ENCODE measurements around the gene EMP3. TPM values are rescaled to one million over a fixed set of nuclear protein-coding genes. Genes with fewer than 3 reads are reported as not detected.
A peak's percentile ranks its signal among the peaks of the same experiment; 100 is the strongest.

Gene EMP3
- total RNA-seq, 1 donor from 2014 or later, result 278 TPM

DNA sequence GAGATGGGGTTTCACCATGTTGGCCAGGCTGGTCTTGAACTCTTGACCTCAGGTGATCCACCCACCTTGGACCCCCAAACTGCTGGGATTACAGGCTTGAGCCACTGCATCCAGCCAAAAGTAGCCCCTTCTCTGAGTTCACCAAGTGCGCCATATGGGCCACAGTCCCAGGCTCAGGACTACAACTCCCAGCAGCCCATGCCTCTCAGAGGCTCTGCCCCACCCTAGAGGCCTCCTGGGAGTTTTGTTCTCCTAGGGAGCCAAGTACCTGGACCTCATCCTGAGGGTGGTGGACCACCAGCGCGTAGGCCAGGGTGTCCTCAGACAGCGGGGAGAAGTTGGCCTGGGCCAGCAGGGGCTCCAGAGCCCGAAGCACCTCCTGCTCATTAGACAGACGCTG is 19.5 kb downstream of the EMP3 start:
- H3K27me3 Mint-ChIP-seq, result no peaks in the 10 kb centered on the region
- DNase-seq, result no peak
- intact Hi-C loops (cut with micrococcal nuclease), result no loop called here
- H3K4me3 Mint-ChIP-seq, result no peak overlapping the region
- H3K4me1 Mint-ChIP-seq, result no peaks in the 10 kb centered on the region
- H3K9me3 Mint-ChIP-seq, result no peaks in the 10 kb centered on the region
- H3K27ac Mint-ChIP-seq, result no peak overlapping the region
- H3K36me3 Mint-ChIP-seq (ENCODE audit: low read depth), result peaks cover 3% of the 10 kb centered on the region

DNA sequence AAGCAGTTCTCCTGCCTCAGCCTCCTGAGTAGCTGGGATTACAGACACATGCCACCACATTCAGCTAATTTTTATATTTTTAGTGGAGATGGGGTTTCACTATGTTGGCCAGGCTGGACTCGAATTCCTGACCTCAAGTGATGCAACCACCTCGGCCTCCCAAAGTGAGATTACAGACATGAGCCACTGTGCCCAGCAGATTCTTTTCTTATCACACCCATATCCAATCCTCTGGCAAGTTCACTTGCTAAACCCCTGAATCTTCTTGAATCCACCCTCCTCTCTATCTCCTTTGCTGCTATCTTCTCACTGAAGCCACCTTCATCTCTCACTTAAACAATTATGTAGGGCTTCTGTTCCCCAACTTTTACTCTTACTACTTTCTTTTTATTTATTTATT is 20.8 kb downstream of the EMP3 start:
- intact Hi-C loops (cut with micrococcal nuclease), result no loop called here
- H3K36me3 Mint-ChIP-seq (ENCODE audit: low read depth), result peaks cover 5% of the 10 kb centered on the region
- no peaks in the 10 kb centered on the region for H3K27me3 Mint-ChIP-seq
- no peaks in the 10 kb centered on the region for H3K9me3 Mint-ChIP-seq
- peak overlapping the region; percentile 32 for H3K27ac Mint-ChIP-seq
- H3K4me1 Mint-ChIP-seq, result peaks cover 2% of the 10 kb centered on the region
- no peak overlapping the region for H3K4me3 Mint-ChIP-seq
- DNase-seq, result no peak

- intact Hi-C loops (cut with micrococcal nuclease), result no loop called here
- H3K9me3 Mint-ChIP-seq, result no peaks in the 10 kb centered on the region
- H3K4me3 Mint-ChIP-seq, result no peak overlapping the region
- DNase-seq, result no peak
- peaks cover 6% of the 10 kb centered on the region for H3K4me1 Mint-ChIP-seq
- peaks cover 4% of the 10 kb centered on the region for H3K36me3 Mint-ChIP-seq (ENCODE audit: low read depth)
- H3K27ac Mint-ChIP-seq, result no peak overlapping the region
- no peaks in the 10 kb centered on the region for H3K27me3 Mint-ChIP-seq
These were observed 22.7 kb downstream of the EMP3 start for GRCh38 chr19:48348045-48348444.

DNA sequence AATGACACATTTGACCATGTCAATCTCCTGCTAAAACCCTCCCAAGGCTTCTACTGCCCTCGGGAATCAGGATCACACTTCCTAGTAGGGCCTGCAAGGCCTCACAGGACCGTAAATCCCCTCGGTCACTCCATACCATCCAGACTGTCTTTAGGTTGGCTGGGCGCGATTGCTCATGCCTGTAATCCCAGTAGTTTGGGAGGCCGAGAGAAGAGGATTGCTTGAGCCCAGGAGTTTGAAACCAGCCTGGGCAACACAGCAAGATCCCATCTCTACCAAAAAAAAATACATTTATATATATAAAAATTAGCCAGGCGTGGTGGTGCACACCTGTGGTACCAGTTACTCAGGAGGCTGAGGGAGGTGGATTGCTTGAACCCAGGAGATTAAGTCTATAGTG is 23.4 kb downstream of the EMP3 start:
- peaks cover 8% of the 10 kb centered on the region for H3K4me1 Mint-ChIP-seq
- no peak overlapping the region for H3K4me3 Mint-ChIP-seq
- DNase-seq, result no peak
- no peaks in the 10 kb centered on the region for H3K27me3 Mint-ChIP-seq
- H3K27ac Mint-ChIP-seq, result no peak overlapping the region
- H3K36me3 Mint-ChIP-seq (ENCODE audit: low read depth), result peaks cover 4% of the 10 kb centered on the region
- intact Hi-C loops (cut with micrococcal nuclease), result no loop called here
- H3K9me3 Mint-ChIP-seq, result no peaks in the 10 kb centered on the region

DNA sequence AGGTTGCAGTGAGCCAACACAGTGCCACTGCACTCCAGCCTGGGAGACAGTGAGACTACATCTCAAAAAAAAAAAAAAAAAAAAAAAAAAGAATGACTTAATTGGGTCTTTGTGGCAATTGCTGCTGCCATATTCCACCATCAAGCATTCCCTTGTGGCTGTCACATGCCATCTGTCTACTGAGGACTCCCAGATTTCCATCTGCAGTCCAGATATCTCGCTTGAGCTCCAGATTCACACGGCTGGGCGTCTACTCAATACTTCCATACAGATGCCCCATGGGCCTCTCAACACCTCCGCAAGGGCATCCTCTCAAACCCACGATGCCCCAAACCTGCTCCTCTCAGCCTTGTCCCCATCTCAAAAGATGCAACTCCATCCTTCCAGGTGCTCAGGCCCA is 25.5 kb downstream of the EMP3 start:
- Mint-ChIP-seq H3K36me3 (ENCODE audit: low read depth) (peaks cover 4% of the 10 kb centered on the region), H3K4me3 (no peak overlapping the region), H3K27ac (peak overlapping the region; percentile 8), H3K4me1 (peaks cover 8% of the 10 kb centered on the region), H3K27me3 (no peaks in the 10 kb centered on the region), H3K9me3 (no peaks in the 10 kb centered on the region)
- intact Hi-C loops (cut with micrococcal nuclease), result no loop called here
- no peak for DNase-seq

DNA sequence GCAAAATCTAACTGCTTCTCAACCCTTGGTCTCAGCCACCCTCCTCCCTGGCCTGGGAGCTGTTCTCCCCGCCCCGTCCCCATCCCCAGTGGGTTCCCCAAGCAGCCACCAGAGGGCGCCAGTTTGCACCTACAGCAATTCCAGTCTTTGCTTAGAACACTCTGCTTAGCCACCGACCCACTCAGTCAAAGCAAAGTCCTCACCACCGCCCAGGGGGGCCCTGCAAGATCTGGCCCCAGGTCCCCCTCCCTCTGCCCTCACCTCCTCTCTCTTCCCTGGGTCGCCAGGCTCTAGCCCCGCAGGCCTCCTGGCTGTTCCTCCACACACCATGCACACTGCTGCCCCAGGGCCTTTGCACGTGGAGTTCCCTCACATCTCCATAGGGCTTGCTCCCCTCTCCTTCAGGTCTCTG is 26.0 kb downstream of the EMP3 start:
- intact Hi-C loops (cut with micrococcal nuclease), result no loop called here
- Mint-ChIP-seq H3K36me3 (ENCODE audit: low read depth) (peaks cover 4% of the 10 kb centered on the region), H3K9me3 (no peaks in the 10 kb centered on the region), H3K4me1 (peaks cover 8% of the 10 kb centered on the region), H3K27me3 (no peaks in the 10 kb centered on the region), H3K27ac (peak overlapping the region; percentile 8), H3K4me3 (no peak overlapping the region)
- peak; percentile 93 for DNase-seq

DNA sequence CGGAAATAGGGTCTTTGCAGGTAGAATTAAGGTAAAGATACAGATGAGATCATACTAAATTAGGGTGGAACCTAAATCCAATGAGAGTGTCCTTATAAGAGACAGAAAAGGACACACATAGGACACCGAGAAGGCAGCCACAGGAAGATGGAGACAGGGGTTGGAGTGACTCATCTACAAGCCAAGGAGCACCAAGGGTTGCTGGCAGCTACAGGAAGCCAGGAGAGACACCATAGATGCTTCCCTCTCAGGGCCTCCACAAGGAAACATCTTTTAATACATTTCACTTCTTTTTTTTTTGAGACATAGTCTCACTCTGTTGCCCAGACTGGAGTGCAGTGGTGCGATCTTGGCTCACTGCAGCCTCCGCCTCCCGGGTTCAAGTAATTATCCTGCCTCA is 28.3 kb downstream of the EMP3 start:
- DNase-seq, result no peak
- H3K4me1 Mint-ChIP-seq, result peaks cover 8% of the 10 kb centered on the region
- intact Hi-C loops (cut with micrococcal nuclease), result no loop called here
- H3K27ac Mint-ChIP-seq, result no peak overlapping the region
- H3K36me3 Mint-ChIP-seq (ENCODE audit: low read depth), result peaks cover 5% of the 10 kb centered on the region
- no peak overlapping the region for H3K4me3 Mint-ChIP-seq
- H3K9me3 Mint-ChIP-seq, result no peaks in the 10 kb centered on the region
- no peaks in the 10 kb centered on the region for H3K27me3 Mint-ChIP-seq

- intact Hi-C loops (cut with micrococcal nuclease), result no loop called here
- H3K4me1 Mint-ChIP-seq, result peaks cover 8% of the 10 kb centered on the region
These were observed 29.1 kb downstream of the EMP3 start for GRCh38 chr19:48354332-48354992.

GRCh38 chr19:48355365-48355954 is 30.1 kb downstream of the EMP3 start:
- no peaks in the 10 kb centered on the region for H3K9me3 Mint-ChIP-seq
- H3K27me3 Mint-ChIP-seq, result no peaks in the 10 kb centered on the region
- H3K27ac Mint-ChIP-seq, result no peak overlapping the region
- no peak overlapping the region for H3K4me3 Mint-ChIP-seq
- H3K4me1 Mint-ChIP-seq, result peaks cover 8% of the 10 kb centered on the region
- H3K36me3 Mint-ChIP-seq (ENCODE audit: low read depth), result peaks cover 7% of the 10 kb centered on the region
- no peak for DNase-seq
- intact Hi-C loops (cut with micrococcal nuclease), result no loop called here

More at GRCh38 chr19:48354332-48354992, 29.1 kb downstream of the EMP3 start:
- Mint-ChIP-seq H3K27me3 (no peaks in the 10 kb centered on the region), H3K36me3 (ENCODE audit: low read depth) (peaks cover 5% of the 10 kb centered on the region), H3K4me3 (no peak overlapping the region), H3K9me3 (no peaks in the 10 kb centered on the region), H3K27ac (no peak overlapping the region)
- DNase-seq, result no peak

GRCh38 chr19:48359123-48359522 is 33.8 kb downstream of the EMP3 start:
- DNase-seq, result no peak
- Mint-ChIP-seq H3K36me3 (ENCODE audit: low read depth) (peaks cover 8% of the 10 kb centered on the region), H3K27ac (no peak overlapping the region), H3K27me3 (peaks cover 4% of the 10 kb centered on the region), H3K4me3 (no peak overlapping the region), H3K4me1 (peaks cover 9% of the 10 kb centered on the region), H3K9me3 (peaks cover 4% of the 10 kb centered on the region)
- intact Hi-C loops (cut with micrococcal nuclease), result no loop called here

DNA sequence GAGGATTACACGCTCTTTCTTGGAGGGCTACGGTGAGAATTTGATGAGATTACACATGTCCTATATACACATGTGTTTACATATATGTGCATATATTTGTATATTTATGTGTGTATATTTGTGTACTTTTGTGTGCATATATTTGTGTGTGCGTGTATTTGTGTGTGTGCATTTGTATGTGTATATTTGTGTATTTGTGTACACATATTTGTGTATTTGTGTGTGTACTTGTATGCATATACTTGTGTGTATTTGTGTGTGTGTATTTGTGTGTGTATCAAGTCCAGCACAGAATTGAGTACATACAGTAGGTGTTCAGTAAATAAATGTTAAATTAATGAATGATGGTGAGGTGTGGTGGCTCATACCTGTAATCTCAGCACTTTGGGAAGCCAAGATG is 36.6 kb downstream of the EMP3 start:
- intact Hi-C loops (cut with micrococcal nuclease), result loop anchor here (2.0 to 5.0 kb wide), 3 partner anchors 29 to 150 kb away; partner anchors contain the start of genes KDELR1 and LMTK3
- Mint-ChIP-seq H3K9me3 (peaks cover 4% of the 10 kb centered on the region), H3K4me3 (no peak overlapping the region), H3K36me3 (ENCODE audit: low read depth) (peaks cover 8% of the 10 kb centered on the region), H3K4me1 (peaks cover 16% of the 10 kb centered on the region), H3K27me3 (peaks cover 4% of the 10 kb centered on the region), H3K27ac (no peak overlapping the region)
- DNase-seq, result no peak

DNA sequence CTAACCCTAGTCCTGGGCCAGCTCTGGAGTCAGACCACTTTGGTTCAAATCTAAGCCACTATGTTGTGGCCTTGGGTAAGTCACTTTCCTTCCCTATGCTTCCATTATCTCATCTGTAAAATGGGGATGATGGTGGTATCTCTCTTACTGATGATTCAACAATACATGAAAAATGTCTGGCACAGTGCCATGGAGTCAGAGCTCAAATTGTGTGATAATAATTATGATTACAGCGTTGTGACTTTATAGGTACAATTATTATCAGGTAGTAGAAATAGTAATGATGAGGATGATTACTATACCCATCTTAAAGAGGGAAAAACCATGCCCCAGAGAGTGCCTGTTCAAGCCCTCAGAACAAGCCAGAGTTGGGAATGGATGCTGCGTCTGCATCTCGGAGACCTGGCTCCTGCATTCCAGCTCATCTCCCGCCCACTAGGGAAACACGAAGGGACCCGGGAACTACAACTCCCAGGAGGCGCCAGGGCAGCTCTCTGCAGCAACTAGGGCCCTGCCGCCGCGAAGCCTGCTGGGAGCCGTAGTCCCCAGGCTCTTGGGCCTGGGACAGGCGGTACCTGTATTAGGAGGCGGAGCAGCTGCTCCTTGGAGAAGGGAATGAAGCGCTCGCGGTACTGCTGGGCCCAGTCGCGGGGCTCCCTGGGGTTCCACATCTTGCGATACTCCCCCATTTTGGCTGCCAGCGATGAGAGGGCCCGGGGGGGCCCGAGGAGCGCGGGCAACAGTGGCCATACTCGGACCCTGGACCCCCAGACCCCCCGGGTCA is 37.6 kb downstream of the EMP3 start:
- DNase-seq, result peak; percentile 97
- Mint-ChIP-seq H3K9me3 (peaks cover 4% of the 10 kb centered on the region), H3K4me3 (peak overlapping the region; percentile 87), H3K36me3 (ENCODE audit: low read depth) (peaks cover 6% of the 10 kb centered on the region), H3K27ac (peak overlapping the region; percentile 97), H3K4me1 (peaks cover 16% of the 10 kb centered on the region), H3K27me3 (peaks cover 4% of the 10 kb centered on the region)
- intact Hi-C loops (cut with micrococcal nuclease), result loop anchor here (1.0 to 5.0 kb wide), 5 partner anchors 28 to 149 kb away; partner anchors contain the start of genes GRWD1, KDELR1 and LMTK3

DNA sequence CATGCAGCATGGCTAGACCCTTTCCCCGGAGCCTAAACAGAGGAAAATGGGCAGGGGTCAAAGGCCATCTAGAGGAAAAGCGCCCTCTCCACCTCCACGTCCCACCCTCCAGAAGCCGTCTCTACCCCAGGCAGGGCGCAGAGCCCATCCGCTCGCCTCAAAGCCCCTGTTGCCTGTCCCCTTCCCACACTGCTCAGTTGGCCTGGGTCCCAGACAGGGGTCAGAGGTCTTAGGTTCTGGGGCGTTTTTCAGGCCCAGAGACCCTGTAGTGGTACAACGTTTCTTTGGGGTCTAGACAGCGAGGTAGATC is 38.1 kb downstream of the EMP3 start:
- Mint-ChIP-seq H3K4me3 (peak overlapping the region; percentile 87), H3K27ac (peak overlapping the region; percentile 97), H3K9me3 (peaks cover 4% of the 10 kb centered on the region), H3K27me3 (peaks cover 4% of the 10 kb centered on the region), H3K4me1 (peaks cover 16% of the 10 kb centered on the region), H3K36me3 (ENCODE audit: low read depth) (peaks cover 6% of the 10 kb centered on the region)
- intact Hi-C loops (cut with micrococcal nuclease), result loop anchor here (1.0 to 5.0 kb wide), 5 partner anchors 27 to 149 kb away; partner anchors contain the start of genes GRWD1, KDELR1 and LMTK3
- DNase-seq, result no peak
